Epidermal melanocyte (primary cell): ENCODE data around the gene AICDA.
"Not testable (repeated sequence)": the region's sequence is repeated elsewhere in the genome, so short reads cannot be mapped to it uniquely, and the experiment has no call there.

Experiments
- DNase-seq: peaks from one replicate; pipeline ENCODE4 v3.0.0; 2011; ENCODE audit warnings: low spot score; ENCODE audit not compliant: insufficient read length

AICDA gene

GRCh38 chr12:8613881-8614280 is 1.2 kb upstream of the AICDA start:
- not testable (repeated sequence) for DNase-seq

- peak; percentile 36 for DNase-seq
Observed at GRCh38 chr12:8609061-8609570, 3.5 kb downstream of the AICDA start.

GRCh38 chr12:8606890-8607289 is 5.8 kb downstream of the AICDA start:
- DNase-seq, result no peak

GRCh38 chr12:8605057-8605456 is 7.6 kb downstream of the AICDA start:
- no peak for DNase-seq

- no peak for DNase-seq
Observed at GRCh38 chr12:8603856-8604255, 8.8 kb downstream of the AICDA start.

- DNase-seq, result no peak
Observed at GRCh38 chr12:8603286-8603685, 9.4 kb downstream of the AICDA start.

GRCh38 chr12:8596561-8596960 is 16.1 kb downstream of the AICDA start:
- DNase-seq, result no peak

- no peak for DNase-seq
Observed at GRCh38 chr12:8594072-8594471, 18.6 kb downstream of the AICDA start.

GRCh38 chr12:8593246-8593645 is 19.4 kb downstream of the AICDA start:
- DNase-seq, result no peak

GRCh38 chr12:8590842-8591545 is 21.7 kb downstream of the AICDA start:
- no peak for DNase-seq

- DNase-seq, result no peak
Observed at GRCh38 chr12:8589679-8590078, 23.0 kb downstream of the AICDA start.

- not testable (repeated sequence) for DNase-seq
Observed at GRCh38 chr12:8584478-8584877, 28.2 kb downstream of the AICDA start.

- no peak for DNase-seq
Observed at GRCh38 chr12:8584004-8584403, 28.7 kb downstream of the AICDA start.

GRCh38 chr12:8581098-8581784 is 31.4 kb downstream of the AICDA start:
- no peak for DNase-seq

GRCh38 chr12:8577879-8578278 is 34.8 kb downstream of the AICDA start:
- no peak for DNase-seq

GRCh38 chr12:8572507-8572906 is 40.2 kb downstream of the AICDA start:
- no peak for DNase-seq

GRCh38 chr12:8566525-8566924 is 46.1 kb downstream of the AICDA start:
- DNase-seq, result no peak

GRCh38 chr12:8566052-8566451 is 46.6 kb downstream of the AICDA start:
- not testable (repeated sequence) for DNase-seq

GRCh38 chr12:8564656-8565055 is 48.0 kb downstream of the AICDA start:
- DNase-seq, result no peak

GRCh38 chr12:8563356-8563755 is 49.3 kb downstream of the AICDA start:
- no peak for DNase-seq

GRCh38 chr12:8562310-8562709 is 50.3 kb downstream of the AICDA start:
- DNase-seq, result no peak

GRCh38 chr12:8561011-8561410 is 51.6 kb downstream of the AICDA start:
- no peak for DNase-seq

GRCh38 chr12:8559676-8560075 is 53.0 kb downstream of the AICDA start:
- DNase-seq, result no peak
